Fibroblast of skin of abdomen (primary cell): ENCODE data around the gene RHBDD1. TPM values are rescaled to one million over a fixed set of nuclear protein-coding genes. Genes with fewer than 3 reads are reported as not detected.

Source experiments
- DNase-seq: peaks from one replicate; pipeline ENCODE4 v3.0.0-alpha.2; 2013
- polyA plus RNA-seq, 2 experiments: library from polyadenylated mRNA; unstranded; fragments of 120-200 nt; gene quantifications; one replicate each; pipeline ENCODE4 v1.2.1, GENCODE V29; 2013; ENCODE audit not compliant: insufficient read length in 2 of 2

The RHBDD1 gene, protein sequence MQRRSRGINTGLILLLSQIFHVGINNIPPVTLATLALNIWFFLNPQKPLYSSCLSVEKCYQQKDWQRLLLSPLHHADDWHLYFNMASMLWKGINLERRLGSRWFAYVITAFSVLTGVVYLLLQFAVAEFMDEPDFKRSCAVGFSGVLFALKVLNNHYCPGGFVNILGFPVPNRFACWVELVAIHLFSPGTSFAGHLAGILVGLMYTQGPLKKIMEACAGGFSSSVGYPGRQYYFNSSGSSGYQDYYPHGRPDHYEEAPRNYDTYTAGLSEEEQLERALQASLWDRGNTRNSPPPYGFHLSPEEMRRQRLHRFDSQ
- 31.7 TPM for polyA plus RNA-seq (2013, experiment 1 of 2; ENCODE audit: insufficient read length)
- 26.9 TPM for polyA plus RNA-seq (2013, experiment 2 of 2; ENCODE audit: insufficient read length)

DNA sequence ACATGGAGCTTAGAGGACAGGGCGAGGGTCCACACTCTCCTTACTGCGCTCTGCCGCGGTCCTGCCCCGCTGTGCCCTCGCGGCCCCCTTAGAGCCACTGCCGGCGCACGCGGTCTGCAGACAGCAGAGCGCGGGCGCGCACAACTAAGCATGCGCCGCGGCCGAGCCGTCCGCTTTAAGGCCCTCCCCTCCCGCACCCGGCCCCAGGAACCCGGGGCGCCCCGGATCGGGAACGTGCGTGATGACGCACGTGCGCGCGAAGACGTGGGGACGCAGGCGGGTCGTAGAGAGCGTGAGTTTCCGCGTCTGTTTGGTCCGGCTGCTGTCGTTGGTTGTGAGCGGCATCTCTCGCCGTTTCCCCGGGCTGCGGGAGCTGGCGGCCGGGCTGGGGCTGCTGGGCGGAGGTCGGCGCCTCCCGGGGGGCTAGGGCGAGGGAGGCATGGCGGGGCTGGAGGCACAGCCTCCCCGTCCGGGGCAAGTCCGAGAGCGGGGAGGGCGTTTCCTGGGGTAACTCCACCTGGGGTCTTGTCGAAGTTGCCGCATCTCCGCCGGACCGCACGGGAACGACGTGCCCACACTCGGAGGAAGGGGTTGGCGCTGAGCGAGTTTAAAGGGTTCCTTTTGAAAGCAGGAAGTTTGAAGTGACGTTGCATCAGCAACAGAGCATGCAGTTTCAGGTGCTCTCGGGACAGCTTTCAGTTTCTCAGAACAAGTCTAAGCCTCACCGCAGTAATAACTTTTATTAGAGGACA, at the start of gene RHBDD1:
RHBDD1 (plus strand) TSS at position 259 of the 752 bp plus-strand sequence. CDS start 28,640 bp downstream, outside the sequence.
- DNase-seq = peak; percentile 97

DNA sequence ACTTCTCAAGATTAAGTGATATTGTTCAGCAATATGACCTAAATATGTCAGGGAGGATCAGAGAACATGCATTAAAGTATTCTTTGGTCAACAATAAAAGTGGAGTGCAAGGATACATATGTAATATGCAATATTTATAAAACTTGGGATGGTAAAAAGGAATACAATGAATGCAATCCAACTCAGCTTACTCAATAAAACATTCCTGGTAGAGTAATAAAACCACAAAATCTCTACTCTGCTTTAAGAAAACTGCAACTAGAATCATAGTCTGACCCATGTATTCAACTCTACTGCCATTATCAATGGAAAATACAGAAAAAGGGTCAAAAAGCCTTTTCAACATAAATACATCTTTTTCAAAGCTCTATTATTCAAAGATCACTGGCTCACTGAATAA, 47.8 kb upstream of the RHBDD1 start:
- DNase-seq = peak; percentile 28

DNA sequence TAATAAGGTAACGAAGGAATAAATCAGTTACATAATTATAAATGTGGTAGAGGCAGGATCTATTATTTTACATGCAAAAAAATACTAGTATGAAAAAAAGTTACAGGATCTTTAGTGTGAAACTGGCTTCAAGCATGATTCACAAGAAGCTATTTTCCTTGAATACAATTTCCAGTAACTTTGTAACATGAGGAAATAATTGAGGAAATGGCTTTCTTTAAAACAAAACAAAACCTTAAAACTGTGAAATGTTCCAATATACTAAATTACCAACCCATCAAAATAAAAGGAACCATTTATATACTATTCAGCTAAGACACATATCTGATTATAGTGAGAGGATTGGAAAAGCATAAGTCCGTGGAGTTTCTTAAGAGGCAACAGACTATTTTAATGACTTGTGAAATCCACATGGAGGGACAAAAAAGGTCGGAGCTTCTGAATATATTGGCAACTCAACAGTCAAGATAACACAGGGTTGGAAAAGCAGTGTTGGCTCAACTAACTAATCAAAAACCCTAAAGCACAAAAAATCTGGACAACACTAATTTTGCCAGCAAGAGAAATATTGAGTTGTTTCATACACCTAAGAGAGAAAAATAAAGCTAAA, 46.9 kb upstream of the RHBDD1 start:
- DNase-seq = peak; percentile 28

DNA sequence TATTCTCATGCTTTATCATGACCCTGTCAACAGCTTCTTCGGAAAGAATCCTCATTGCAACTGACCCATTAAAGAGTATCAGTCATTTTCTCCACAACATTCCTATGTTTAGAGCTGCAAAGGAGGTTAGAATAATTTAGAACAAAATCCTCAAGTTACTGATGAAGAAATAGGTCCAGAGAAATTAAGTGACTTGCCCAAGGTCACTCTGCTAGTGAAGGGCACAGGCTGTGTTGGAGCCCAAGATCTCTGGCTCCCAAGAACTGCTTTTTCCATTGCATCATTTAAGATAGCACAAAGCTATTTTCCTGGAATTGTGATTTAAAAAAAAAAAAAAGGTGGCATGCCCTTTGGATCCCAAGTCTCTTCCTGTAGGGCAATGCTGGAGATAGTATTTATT, 45.8 kb upstream of the RHBDD1 start:
- peak; percentile 17 for DNase-seq

DNA sequence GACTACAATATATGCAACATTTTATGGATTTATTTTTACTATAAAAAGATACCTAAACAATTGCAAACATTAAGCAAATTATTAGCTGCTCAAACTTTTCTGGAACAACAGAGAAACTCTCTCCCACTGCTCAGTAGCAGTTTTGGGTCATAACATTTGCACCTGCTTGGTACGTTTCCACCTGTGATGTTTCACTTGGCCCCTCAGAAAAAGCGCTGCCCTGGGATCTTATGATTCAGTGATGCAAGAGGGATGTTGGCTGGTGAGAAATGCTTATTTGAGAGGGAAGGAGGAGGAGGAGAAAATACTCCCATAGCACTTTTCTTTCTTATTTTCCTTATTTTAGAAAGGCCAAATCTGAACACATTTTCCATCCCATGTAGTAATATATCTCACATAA, 45.4 kb upstream of the RHBDD1 start:
- no peak for DNase-seq

DNA sequence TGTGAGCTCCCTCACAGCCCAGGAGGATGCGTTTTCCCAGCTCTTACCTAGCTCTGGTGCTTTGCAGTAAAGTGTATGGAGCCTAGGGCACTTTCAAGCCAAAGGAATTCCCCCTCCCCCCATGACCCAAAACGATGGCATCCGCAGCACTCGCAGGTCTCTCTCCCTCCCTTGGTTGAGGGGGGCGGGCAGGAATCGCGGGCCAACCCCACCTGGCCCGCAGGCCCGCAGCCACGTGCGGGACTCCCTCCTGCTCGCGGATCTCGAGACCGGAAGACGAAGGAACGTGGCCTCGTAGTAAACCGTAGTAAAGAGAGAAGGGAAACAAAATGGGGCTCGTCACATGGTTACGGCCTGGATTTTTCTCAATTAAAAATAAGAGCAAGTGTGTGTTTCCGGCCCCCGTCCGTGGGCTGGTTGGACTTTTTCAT, 44.8 kb upstream of the RHBDD1 start:
- peak; percentile 70 for DNase-seq

DNA sequence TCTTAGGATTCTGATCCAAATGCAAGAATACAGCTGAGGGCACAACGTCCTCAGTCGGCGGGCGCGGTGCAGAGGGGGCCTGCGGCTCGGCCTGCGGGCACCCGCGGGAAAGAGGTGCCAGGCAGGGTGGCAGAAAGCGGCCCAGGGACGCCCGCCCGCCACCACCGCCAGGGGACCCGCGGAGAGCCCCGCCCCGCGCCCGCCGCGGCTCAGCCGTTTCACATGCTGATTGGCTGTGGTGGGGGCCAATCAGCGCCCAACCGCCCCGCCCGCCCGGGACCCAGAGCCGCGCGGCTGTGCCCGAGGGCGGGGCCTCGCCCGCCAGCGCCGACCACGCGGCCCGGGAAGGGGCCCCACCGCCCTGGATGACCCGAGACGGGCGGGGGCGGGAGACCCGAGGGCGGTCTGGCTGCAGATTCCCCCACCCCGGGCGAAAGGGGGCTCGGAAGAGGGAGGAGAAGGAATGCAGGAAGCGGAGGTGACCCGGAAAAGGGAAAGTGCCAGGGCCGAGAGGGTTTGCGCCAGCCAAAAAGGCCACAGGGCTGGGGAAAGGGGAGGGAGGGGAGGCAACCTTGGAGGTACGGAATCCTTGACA, 44.3 kb upstream of the RHBDD1 start:
- peak; percentile 86 for DNase-seq

DNA sequence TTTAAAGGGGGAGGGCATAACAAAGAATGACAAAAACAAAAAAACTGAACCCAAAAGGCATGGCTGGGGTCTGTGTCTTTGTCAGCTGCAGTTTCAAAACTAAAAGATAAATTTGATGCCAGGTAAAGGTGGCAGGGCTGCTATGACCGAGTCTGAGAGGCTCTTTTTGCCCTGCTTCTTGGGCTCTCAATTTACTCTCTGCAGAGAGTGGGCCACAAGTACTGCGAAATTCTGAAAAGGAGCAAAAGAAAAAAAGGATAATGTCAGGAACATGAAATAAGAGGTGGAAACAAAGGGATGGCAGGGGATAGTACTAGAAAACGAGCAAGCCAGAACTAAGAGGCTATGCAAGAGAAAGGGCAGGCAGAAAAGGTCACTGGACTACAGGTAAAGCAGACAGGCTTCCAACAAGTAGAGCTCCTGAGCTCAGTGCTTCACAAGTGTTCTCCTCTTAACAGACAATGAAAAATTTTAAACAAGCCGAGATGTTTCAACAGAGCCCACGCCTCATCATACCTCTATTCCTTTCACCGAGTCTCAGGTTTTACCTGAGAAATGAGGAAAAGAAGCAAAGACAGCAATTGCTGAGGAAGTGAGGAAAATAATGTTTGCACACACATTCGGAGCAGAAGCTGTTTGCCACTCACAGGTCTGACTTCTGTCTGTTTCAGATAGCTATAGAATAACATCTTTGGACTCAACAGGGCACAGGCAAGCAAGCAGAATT, 43.5 kb upstream of the RHBDD1 start:
- DNase-seq = no peak

DNA sequence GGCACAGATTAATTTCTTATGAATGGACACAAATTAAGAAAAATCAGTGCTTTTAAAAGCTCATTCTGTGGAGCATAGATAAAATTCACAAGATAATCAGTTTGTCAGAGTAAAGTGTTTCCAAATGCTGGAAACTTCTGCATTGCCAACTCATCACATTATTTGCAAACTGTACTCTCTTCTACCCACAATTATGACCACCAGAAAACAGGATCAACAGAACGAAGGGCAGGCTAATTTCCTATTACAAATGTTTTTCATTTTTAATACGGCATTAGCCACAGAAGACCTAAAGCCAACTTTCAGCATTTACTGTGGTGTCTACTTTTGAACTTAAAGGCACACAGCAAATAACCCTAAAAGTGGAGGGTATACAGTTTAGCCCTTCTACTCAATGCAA, 42.2 kb upstream of the RHBDD1 start:
- peak; percentile 19 for DNase-seq

DNA sequence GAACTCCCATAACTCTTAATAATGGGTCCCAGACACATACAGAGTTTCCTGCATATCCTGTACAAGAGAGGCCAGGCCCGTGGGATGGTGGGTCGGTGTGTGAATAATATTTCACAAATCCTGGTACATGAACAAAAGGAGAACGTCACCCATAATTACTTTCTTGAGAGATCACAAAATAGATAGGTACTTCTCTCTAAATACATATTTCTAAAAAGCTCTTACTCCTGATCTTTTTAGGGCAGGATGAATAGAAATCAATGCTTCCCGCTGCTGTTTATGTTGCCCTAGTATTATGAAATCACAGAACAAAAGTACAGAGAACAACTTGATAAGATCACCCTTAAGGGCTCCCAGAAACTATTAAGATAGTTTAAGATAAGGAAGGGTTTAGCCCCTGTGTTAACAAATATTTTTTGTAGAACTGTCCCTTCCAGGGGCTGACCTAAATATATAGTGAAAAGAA, 41.6 kb upstream of the RHBDD1 start:
- peak; percentile 18 for DNase-seq

DNA sequence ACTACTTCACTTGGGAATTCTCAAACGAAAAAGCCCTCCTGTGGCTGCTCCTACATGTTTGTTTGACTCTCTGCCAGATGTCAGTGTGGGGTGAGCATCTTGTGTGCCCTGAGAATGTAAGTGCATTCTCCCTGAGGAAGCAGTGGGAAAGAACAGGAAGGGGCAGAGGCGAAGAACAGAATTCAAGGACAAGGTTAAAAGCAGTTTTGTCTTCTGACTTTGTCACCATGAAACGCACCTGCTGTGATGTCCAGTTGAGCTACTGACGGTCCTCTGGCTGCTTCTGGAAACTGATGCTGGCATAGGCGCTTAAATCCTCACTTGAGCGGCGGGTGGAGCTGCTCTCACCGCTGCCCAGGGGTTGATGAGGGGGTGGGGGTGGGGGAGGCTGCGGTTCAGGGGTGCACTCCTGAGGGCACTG, 41.1 kb upstream of the RHBDD1 start:
- DNase-seq = peak; percentile 69

DNA sequence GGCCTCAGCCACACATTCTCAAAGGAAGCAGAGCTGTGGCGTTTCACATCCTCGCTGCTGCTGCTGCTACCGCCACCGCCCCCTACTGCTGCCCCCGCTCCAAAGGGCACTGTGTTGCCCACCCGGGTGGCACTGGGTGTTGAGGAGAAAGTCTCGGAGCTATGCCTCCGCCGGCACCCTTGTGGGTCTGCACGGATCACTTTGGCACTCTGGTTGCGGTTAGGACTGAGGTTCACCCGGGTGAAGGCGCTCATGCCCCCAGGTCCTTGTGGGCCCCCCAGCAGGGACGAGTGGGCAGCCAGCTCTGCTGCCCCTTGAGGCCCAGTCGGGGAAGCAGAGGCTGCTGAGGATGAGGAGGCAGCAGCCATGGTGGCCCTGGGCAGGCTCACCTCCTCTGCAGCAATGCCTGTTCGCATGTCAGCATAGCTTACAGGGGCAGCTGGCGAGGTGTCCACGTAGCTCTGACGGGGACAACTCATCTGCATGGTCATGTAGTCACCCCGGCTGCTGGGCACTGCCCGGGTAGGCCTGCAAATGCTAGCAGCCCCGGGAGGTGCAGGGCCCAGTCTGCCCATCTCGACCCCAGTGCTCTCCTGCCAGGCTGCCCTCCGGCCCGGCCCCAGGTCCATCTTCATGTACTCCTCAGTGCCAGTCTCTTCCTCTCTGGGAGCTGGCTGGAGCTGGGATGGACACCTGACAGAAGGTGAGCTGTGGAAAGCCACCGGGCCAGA, 40.4 kb upstream of the RHBDD1 start:
- peak; percentile 8 for DNase-seq

DNA sequence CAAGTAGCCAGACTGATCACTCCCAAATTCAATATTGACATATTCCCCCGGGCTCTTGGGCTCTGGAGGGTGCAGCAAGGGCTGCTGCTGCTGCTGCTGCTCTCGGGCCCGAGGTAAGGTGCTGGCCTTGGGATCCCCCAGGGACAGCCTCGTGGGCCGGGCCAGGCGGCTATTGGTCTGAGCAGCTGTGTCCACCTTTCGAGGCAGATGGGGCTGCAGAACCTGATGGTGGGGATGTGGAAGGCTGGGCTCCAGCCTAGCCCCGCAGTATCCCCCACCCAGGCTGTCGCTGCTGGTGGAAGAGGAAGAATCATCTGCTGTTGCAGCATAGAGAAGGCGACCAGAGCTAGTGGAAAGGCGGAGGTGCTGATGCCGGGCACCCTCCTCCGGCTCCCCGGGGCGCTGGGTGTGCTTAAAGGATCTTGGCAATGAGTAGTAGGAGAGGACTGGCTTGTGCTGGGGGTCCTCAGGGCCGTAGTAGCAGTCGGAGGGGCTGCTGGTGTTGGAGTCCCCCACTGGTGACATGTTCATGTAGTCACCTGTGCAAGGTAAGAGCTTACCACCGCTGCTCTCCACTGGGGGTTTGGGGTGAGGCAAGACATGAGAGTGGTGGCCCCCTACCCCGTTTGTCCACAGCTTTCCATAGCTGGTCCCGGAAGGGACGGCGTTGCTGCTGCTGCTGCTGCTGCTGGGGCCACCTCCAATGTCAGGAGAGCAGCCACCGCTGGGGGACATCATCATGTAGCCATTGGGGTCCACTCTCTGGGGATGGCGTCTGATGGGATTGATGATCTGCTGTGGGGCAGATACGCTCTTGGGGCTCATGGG, 39.6 kb upstream of the RHBDD1 start:
- no peak for DNase-seq

DNA sequence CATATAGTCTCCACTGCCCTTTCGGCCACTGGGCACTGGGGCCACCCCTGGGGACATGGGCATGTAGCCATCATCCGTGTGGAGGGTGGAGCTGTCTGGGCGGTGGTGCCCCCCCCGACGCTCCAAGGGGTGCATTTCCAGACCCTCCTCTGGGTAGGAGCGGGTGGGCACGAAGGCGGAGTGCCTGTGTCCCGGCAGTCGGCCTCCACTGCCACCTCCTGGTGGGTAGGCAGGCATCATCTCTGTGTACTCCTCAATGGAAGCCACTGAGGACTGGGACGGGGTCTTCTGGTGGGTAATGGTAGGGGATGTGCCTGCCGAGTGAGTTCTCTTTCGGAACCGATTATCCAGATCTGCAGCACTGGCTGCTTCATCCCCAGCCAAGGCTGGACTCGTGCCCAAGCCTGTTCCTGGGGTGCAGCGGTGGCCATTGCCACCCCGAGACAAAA, 39.0 kb upstream of the RHBDD1 start:
- peak; percentile 47 for DNase-seq

DNA sequence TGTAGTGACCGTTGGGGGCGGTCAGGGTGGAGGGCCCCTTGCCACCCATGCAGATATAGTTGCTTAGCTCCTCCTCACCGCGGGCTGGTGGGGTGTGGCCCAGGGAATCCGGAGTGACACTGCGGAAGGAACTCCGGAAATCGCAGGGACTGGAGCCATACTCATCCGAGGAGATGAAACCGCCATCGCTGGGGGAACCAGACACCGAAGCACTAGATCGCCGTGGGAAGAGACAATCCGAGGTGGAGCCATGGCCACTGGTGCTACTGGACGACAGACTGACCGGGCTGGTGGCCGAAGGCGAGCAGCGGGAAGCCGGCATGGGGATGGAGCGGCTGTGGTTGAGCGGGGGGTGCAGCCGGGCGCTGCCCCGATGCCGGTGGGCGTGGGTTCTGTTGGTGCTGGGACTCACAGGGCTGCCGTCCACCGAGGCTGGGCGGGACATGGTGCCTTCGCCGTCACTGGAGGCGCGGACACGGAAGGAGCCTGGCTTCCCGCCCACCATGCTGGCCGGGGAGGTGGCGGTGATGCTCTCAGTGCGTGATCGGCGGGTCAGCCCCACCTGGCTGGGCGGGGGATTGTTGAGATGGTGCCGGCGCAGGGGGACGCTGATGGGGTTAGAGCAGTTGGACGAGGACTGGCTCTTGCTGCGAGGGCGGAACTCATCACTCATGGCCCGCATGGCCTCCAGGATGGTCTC, 38.4 kb upstream of the RHBDD1 start:
- DNase-seq = peak; percentile 14

DNA sequence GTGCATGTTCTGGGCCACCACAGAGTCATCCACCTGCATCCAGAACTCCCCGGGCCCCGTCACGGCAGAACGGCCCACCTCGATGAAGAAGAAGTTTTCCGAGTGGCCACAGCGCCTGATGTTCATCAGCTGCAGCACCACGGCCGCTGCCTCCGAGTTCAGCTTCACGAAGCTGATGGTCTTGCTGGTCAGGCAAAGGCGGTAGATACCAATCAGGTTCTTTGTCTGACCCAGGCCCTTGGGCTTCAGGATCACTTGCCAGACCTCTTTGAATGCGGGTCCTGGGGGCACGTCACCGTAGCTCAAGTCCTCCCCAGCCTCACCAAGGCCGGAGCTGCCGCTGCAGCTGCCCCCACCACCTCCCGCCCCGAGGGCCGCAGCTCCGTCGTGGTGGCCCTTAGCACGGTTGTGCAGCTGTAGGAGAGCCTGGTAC, 37.8 kb upstream of the RHBDD1 start:
- peak; percentile 27 for DNase-seq

DNA sequence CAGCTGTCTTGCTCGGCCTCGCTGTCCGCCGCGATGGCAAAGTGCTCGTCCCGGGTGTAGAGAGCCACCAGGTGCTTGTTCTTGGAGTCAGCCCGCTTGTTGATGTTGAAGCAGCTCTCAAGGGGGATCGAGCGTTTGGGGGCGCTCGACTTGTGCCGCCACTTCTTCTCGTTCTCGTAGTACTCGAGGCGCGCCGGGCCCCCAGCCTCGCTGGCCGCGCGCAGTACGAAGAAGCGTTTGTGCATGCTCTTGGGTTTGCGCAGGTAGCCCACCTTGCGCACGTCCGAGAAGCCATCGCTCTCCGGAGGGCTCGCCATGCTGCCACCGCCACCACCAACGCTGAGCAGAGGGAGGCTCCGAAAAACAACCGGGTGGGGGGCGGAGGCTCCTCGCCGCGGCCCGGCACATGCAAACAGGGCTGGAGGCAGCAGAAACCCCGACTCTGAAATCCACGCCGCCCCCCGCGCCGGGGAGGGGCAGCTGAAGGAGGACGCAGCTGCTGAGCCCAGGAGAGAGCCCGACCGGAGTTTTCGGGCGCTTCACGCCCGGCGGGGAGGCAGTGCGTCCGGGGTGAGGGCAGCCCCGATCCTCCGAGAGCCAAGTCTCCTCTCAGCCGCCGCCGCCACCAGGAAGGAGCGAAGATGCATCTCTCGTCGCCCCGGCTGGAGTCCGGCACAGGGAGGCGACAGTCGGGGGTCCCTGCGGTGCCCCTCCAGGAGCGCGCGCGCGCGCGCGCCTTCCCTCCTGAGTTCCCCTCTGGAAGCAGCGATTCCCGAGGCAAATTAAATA, 37.2 kb upstream of the RHBDD1 start:
- peak; percentile 65 for DNase-seq

DNA sequence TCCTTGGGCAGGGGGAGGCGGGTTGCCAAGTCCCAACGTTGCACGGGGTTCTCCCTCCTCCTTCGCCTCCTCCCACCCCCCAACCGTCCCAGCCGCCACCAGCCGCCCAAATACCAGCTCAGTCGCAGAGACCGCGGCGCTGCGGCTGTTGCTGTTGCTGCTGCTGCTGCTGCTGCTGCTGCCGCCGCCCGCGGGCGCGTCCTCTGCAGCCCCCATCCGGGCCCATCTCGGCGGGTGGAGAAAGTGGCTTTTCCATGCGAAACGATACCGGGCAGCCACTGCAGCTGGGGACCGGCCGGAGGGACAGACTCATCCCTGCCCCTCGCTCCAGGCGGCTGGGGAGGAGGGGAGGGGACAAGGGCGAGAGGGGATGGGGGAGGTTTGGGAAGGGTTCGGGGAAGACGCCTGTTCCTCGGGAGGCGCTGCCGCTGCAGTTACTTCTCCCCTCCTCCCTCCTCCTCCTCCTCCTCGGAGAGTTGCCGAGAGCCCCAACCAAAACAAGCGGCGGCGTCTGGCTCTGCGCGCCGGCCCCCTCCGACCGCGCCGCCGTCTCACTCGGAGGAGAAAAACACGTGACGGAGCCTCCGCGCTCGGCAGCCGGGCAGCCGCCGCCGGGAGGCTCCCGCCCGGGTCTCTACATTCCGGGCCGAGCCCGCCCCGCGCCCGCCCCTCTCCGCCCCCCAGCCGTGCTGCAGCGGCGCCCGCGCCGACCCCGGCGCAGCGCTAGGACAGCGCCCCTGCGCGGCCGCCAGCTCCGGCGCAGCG, 36.5 kb upstream of the RHBDD1 start, which contains the start of gene IRS1:
IRS1 (minus strand) TSS at position 610 of the 765 bp plus-strand sequence. CDS start 1,082 bp downstream, outside the sequence.
- peak; percentile 88 for DNase-seq
